NOMO-1 treated with DMSO at 0.1 percent for 48 hours (cell line): Measurements from ENCODE around the gene OSBPL9.

Experiments
- DNase-seq: peaks from one replicate; lab custom pipeline; 2025; ENCODE audit not compliant: unreplicated experiment; lab: John Stamatoyannopoulos, UW

OSBPL9 gene, protein sequence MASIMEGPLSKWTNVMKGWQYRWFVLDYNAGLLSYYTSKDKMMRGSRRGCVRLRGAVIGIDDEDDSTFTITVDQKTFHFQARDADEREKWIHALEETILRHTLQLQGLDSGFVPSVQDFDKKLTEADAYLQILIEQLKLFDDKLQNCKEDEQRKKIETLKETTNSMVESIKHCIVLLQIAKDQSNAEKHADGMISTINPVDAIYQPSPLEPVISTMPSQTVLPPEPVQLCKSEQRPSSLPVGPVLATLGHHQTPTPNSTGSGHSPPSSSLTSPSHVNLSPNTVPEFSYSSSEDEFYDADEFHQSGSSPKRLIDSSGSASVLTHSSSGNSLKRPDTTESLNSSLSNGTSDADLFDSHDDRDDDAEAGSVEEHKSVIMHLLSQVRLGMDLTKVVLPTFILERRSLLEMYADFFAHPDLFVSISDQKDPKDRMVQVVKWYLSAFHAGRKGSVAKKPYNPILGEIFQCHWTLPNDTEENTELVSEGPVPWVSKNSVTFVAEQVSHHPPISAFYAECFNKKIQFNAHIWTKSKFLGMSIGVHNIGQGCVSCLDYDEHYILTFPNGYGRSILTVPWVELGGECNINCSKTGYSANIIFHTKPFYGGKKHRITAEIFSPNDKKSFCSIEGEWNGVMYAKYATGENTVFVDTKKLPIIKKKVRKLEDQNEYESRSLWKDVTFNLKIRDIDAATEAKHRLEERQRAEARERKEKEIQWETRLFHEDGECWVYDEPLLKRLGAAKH

DNA sequence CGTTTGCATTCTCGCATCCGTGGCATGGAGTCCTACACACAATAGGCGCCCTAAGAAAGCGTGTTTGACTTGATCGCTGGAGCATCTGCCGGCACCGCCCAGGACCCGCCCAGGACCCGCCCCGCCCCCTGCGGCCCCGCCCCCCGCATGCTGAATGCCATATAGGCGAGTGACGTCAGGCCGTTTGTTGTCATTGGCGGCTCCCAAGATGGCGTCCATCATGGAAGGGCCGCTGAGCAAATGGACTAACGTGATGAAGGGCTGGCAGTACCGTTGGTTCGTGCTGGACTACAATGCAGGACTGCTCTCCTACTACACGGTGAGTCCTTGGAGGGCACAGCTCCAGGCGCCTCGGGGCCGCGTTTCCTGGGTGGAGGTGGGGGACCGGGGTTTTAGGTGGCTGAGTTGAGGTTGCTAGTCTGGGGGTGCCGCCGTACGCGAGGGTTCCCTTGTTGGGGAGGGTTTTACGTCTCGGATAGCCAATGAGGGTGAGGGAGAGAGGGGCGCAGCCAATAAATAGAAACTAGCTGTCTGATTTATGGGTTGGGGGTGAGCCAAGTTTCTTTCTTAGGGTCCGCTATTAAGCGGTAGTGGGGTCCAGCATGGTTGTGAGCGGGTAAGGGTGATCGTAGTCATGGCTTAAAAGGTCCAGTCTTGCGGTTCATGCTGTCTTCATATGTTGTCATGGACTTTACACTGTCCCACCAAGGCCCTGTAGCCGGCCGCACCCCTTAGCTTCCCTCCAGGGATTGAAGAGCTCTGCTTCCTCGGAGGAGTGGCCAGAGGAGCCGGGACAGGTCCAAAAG is at the start of gene OSBPL9:
TSS of gene OSBPL9 (plus strand) at position 190 of the 806 bp plus-strand sequence. CDS start at position 209, 19 bp downstream.
- peak; percentile 87 for DNase-seq

DNA sequence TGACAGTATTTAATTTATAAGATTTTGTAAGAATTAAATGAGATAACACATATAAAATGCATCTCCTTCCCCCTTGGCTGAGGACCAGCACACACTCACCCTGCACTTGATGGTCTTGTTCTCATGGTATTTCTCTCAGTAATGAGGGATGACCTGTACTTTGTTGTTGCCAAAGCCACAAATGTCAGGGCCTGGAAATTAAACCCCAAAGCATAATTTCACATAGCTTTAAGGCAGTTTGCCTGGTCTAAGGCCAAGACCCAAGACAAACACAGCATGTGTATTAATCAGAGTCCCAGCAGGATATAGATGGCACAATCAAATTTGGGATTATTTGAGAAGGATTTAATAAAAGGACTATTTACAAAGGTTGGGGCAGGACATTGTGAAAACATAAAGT is 49.2 kb upstream of the OSBPL9 start:
- no peak for DNase-seq

DNA sequence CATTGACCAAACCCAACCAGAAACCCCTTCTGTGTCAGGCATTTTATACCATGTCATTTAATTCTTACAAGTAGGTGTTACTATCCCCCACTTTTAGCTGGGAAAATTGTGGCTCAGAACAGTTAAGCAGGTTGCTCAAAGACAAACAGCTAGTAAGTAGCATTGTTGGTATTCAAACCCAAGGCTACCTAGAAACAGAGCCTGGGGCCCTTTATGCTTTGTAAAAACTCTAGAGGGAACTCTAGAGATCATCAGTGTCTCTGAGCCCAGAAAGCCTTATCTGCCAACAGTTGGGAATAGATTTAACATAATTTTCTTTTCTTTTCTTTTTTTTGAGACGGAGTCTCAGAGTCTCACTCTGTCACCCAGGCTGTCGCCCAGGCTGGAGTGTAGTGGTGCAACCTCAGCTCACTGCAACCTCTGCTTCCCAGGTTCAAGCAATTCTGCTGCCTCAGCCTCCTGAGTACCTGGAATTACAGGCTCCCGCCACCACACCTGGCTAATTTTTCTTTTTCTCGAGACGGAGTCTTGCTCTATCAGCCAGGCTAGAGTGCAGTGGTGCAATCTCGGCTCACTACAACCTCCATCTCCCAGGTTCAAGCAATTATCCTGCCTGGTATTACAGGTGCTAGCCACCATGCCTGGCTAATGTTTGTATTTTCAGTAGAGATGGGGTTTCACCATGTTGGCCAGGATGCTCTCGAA is 48.5 kb upstream of the OSBPL9 start:
- DNase-seq: no peak

DNA sequence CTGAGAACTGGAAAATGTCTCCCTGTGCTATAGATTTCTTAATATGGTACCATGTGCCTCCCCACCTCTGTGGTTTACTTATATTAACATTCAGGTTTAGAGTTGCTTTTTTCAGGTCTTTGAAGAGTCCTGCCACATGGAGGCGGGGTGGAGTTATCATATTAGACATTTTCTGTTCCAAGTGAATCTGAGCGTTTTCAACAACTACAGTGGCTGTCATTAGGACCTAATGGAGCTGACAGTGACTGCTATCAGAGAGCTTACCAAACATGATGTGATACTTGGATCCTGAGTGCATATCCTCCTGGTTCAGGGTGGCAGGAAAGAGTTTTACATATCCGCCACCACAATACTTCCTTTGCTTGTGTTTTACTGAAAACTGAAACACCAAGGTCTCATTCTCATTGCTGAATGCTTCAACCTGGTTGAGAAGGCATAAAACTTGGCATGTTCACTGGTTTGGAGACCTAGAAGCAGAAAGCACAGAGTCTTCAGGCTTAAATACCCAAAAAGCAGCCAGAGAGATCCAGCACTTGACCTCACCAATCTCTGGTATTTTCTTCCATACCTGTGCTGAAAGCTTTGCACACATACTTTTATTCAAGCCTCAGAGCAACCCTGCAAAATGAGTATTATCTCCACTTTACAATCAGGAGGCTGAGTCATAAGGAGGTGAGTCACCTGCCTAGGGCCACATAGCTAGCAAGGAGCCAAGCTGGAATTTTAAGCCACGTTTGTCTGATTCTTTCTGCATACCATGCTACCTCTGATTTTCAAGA is 47.4 kb upstream of the OSBPL9 start:
- DNase-seq: peak; percentile 52

DNA sequence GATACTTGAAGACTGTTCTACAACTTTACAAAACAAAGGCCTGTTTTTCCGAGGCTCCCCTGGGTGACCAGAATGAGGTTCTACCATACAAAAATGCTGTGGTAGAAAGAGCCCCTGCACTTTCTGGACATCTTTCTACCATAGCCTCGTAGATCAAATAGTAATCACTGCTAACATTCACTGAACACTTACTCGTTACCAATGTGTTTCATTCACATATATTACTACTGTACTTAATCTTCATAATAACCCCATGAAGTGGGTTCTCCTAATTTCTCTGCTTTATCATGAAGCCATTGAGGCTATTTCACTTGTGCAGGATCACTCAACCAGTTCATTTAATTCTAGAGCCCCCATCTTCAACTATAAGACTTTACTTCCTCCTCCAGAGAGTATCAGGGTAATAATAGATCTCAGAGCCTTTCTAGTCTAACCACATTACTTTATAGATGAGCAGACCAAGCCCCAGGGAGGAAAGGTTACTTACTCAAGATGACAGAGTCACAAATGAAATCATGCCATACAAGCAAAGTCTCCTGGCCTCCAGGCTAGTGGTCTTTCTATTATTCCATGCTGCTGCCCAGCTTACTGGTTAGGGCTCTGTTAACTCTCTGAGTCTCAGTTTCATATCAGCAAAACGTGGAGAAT is 46.7 kb upstream of the OSBPL9 start:
- DNase-seq: peak; percentile 61

DNA sequence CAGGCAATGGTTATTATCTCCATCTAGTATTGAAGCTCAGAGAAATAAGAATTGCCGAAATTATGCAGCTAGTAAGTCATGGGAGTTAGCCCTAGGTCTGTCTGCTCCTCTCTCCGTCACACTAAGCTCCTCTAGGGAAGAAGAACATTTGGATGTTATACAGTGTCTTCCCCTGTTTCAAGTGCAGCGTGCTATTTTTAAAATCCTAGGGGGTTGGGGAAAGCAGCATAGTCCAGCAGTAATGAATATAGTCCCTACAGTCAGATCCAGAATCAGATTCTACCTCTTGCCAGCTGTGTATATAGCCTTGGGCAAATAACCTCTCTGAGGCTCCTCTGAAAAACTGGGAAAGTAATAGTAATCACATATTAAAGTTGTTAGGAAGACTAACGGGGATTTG is 44.5 kb upstream of the OSBPL9 start:
- no peak for DNase-seq

DNA sequence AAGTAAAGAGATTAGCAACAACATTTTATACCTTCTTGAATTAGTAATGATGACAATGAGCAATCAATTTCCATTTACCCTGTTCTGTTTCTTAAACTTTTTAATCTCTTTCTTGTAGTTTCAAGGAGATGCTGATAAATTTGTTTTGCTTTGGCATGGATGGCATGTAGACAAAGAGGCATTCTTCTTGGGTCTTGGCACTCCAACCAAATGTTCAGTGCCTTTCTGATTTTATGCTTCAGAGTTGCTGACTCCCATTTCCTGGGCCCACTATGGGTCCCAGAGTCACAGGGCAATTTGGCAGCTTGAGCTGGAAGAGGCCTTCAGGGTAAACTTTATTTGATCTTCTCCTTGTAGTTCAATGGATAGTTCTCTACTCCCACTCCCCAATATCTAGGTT is 42.1 kb upstream of the OSBPL9 start:
- DNase-seq: no peak

DNA sequence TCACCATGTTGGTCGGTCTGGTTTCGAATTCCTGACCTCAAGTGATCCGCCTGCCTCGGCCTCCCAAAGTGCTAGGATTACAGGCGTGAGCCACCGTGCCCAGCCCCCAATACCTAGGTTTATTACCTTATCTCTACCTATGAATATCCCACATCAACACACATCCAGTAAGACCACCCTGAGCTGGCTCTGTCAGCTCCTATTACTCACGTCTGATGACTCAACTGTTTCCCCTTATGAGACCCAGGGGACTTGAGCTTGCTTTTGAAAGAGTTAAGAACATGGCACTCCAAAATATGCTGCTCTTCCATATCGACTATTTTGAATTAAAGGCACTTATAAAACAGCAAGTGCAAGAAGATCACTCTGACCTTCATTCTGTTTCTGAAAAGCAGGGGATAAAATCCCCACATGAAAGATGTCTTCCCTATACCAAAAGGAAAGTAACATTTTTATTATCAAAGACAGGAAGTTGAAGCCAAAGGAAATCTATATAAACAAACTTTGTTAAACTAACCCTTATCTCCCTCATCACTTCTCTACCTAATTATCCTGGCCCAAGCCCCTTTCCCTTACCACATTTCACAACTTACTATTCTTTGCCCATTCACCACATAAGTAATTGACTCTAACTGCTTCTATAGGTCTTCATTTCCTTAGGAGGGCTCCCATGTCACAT is 41.3 kb upstream of the OSBPL9 start:
- DNase-seq: peak; percentile 55

DNA sequence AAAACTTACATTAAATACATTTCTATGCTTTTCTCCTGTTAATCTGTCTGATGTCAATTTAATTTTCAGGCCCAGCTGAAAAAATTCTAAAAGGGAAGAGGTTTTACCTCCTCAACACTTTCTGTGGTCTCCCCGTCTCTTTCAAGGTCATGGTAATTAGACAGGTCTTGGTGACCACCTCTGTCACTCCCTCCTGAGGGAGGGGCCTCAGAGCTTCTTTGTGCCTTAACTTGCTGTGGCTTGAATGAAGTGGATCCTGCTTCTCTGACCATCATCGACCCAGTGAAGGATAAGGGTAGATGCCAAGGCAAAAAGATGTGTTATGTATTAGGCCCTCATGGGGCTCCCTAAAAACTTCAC is 40.8 kb upstream of the OSBPL9 start:
- no peak for DNase-seq

DNA sequence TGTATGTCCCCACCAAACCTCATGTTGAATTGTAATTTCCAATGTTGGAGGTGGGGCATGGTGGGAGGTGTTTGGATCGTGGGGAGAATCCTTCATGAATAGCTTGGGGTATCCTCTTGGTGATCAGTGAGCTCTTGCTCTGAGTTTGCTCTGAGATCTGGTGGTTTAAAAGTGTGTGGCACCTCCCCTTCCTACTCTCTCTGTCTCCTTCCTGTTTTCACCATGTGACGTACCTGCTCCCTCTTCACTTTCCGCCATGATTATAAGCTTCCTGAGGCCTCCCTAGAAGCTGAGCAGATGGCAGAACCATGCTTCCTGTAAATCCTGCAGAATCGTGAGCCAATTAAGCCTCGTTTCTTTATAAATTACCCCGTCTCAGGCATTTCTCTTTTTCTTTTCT is 40.0 kb upstream of the OSBPL9 start:
- no peak for DNase-seq

DNA sequence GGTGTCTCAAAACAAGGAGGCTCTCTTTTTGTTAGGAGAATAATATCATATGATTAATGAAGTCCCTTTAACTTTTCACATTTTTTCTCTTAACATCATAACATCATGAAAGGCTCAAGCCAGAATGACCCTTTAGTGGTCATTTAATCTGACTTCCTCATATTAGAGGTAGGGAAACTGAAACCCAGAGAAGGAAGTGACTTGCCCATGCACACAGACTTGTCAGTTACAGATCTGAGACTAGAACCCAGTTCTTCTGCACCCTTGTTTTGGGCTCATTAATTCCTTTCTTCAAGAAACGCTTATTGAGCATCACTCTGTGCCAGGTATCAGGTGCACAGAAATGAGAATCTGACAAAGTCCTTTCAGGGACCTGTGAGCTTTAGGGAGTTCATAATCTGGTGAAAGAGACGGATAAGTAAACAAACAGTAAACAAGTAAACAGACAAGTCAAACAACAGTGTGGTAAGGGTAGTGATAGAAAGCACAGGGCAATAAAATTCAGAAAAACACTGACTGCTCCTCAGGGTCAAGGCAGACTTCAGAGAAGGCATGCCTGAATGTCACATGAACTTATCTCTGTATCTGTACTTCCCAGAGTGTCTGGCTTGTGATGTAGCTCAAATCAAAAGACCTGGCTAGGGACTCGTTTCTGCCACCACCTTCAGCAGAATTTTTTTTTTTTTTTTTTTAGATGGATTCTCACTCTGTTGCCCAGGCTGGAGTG is 38.3 kb upstream of the OSBPL9 start:
- DNase-seq: peak; percentile 84

DNA sequence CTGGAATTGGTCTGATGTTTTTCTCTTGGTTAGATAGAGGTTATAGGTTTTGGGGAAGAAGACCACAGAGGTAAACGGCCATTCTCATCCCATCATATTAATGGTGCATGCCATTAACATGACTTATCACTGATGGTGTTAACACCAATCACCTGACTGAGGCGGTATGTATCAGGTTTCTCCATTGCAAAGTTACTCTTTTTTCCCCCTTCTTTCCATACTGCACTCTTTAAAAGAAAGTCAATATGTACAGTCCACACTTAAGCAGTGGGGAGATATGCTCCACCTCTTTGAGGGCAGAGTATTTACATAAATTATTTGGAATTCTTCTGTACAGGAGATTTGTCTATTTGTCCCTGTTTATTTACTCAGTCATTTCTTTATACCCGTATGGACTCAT is 35.7 kb upstream of the OSBPL9 start:
- no peak for DNase-seq

DNA sequence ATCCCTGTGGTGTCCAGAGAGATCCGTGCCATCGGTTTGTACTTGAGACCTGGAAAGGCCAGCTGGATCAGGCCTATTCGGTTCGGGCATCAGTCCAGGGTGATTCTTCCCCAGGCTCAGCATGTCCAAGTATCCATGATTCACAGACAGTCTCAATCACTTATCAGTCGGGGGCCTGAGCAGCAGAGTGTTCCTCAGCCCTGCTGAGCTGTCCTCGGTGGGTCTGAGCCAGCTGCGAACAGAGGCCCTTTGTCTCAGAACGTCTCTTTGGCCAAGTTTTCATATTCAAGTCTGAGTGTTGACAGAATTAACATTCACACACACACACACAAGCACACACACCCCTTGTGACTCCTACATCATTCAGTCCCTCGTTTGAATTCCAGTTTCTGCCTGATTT is 33.4 kb upstream of the OSBPL9 start:
- DNase-seq: no peak

DNA sequence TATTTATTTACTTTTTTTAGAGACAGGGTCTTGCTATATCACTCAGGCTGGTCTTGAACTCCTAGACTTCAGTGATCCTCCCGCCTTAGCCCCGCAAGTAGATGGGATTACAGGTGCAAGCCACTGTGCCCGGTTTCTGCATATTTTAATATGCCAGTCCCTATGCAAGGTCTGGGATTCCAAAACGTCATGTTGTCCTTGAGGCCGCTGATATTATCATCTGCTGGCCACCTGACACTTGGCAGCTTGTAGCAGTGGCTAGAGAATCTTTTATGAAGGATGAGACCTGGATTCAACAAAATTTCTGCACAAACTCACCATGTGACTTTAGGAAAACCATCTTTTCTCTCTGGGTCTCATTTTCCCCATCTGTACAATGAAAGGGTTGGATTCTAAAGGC is 32.9 kb upstream of the OSBPL9 start:
- no peak for DNase-seq

DNA sequence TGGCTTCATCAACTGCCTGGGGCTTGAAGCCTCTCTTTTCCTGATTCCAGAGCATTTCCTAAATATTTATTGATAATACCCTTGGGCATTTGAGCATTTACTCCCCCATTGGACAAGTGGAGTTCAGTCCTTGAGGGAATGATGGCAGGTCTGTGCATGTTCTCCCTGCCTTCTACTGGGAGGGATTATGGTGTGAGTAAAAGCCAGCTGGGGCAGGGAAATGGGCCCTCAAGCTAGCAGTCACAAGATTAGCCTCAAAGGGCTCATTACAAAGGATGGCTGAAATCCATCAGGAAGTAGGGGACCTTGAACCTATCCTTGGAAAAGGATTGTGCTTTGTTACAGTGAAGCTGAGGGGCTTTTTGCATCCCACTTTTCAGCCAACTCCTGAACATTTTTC is 24.2 kb upstream of the OSBPL9 start:
- no peak for DNase-seq

DNA sequence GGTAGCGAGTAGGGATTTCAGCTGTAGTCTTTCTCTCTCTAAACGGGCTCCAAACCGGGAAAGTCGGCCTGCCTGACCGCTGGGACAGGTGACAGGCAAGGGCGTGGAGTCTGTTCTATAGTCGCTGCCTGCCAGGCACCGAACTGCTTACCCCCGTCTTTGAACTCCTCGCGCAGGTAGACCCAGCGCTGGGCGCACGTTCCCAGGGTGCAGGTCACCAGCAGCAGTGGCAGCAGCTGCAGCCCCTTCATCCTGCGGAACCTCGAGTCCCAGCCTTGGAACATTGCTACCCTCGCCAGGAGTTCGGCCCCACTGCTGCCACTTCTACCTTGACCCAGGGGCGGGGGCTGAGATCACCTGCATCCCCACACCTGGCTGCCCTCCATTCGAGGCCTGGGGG is 22.2 kb upstream of the OSBPL9 start:
- DNase-seq: no peak

DNA sequence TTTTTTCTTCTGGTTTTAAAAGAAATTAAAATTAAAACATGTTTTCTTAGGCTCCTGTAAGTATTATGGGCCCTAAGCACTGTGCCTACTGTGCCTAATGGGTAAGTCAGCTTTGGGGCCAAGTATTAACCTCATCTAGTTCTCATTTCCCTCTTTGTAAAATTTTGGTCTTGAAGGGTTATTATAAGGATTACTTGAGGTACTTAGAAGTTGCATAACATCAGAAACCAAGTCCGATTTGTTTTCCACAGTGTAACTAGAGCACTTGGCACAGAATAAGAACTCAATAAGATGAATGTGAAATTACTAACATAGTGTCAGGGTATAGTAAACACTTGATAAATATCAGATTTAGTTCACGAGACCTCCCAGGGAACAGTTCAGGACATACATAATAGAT is 16.4 kb upstream of the OSBPL9 start:
- peak; percentile 89 for DNase-seq

DNA sequence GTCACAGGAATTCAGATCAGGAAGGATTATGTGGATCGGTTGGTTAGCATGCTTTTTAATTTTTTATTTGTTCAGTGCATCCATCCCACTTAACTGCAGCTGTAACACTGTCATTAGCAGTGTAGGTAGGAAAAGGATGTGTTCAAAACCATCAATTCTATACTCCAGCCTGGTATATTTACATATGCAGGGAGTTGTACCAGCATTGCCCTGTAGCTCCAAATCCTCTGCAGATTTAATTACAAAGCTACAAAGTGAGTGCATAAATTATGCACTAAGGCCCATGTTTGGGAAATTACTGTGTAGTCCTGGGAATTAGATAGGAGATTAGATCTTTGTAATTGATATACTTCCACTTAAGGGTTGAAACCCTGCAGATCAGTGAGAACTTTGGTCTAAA is 15.9 kb upstream of the OSBPL9 start:
- DNase-seq: no peak
